K562 treated with DMSO at 1 percent for 4 hours (cell line): ENCODE data around the gene TMA7B. TPM values are rescaled to one million over a fixed set of nuclear protein-coding genes. Genes with fewer than 3 reads are reported as not detected.

Source experiments
- total RNA-seq: library from RNA; unstranded; fragments of 300-600 nt; gene quantifications from 2 replicates; pipeline ENCODE4 v1.2.3, GENCODE V29; 2022; ENCODE audit not compliant: insufficient read depth

TMA7B gene
- 3.0 and 3.3 TPM in 2 replicates for total RNA-seq

GRCh38 chr22:39959640-39960447, at the start of gene TMA7B:
TMA7B (plus strand) TSS chr22:39960397; CDS start chr22:39964375, 3,978 bp downstream.

DNA sequence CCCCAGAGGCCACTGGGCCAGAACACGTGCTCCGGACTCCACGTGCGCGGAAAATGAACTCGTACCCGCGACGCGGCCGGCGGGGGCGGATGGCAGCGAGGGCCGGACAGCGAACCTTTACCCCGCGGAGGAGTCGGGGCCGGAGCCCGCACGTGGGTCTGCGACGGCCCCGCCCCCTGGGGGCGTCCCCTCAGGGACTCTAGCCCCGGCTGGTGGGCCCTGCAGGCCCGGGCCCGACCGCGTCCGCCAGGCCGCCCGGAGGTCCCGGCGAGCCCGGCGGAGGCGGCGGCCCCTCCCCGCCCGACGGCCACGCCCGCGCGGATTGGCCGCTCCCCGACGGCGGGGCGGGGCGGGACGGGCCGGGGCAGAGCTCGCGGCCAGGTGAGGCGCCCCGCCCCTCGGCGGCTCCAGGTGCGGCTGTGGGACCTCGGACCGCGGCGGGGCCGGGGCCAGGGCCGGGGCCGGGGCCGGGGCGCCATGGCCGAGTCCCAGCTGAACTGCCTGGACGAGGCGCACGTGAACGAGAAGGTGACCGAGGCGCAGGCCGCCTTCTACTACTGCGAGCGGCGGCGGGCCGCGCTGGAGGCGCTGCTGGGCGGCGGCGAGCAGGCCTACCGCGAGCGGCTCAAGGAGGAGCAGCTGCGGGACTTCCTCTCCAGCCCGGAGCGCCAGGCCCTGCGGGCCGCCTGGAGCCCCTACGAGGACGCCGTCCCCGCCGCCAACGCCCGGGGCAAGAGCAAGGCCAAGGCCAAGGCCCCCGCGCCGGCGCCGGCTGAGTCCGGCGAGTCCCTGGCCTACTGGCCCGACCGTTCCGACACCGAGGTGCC, 34.6 kb downstream of the TMA7B start, which contains the start of gene FAM83F:
TSS of gene FAM83F (plus strand) at position 389 of the 827 bp plus-strand sequence. CDS start at position 478, 89 bp downstream.

Other genes starting within 250 kb of the TMA7B start
- 2.1 and 3.8 TPM in 2 replicates for gene ENTHD1, start 66.6 kb upstream of the TMA7B start, total RNA-seq
- gene GRAP2, start 59.3 kb upstream of the TMA7B start, total RNA-seq, result 58.9 and 75.7 TPM in 2 replicates
- 0.35 TPM in 1 of 2 replicates, not detected in the other for gene FAM83F, start 34.6 kb downstream of the TMA7B start, total RNA-seq
- gene TNRC6B, start 217.5 kb downstream of the TMA7B start, total RNA-seq, result 2.3 and 3.8 TPM in 2 replicates